ENCODE measurements around the gene DLG1. TPM values are rescaled to one million over a fixed set of nuclear protein-coding genes. Genes with fewer than 3 reads are reported as not detected.

DLG1 gene
- total RNA-seq, 2 donors from 2014 or later, result 115 to 124 TPM

GRCh38 chr3:197317250-197317963 lies 19.0 kb upstream of the DLG1 start:
- no peak for DNase-seq
- Histone ChIP-seq H3K4me1 (no peaks in the 10 kb centered on the region), H3K9me3 (no peaks in the 10 kb centered on the region), H3K4me3 (no peak overlapping the region), H3K27ac (no peak overlapping the region), H3K9ac (ENCODE audit: low read depth in 2 of 2, low read length in 2 of 2) (no peak overlapping the region), H3K36me3 (no peaks in the 10 kb centered on the region), H3K27me3 (no peaks in the 10 kb centered on the region)
- TF ChIP-seq, protein P1, sequence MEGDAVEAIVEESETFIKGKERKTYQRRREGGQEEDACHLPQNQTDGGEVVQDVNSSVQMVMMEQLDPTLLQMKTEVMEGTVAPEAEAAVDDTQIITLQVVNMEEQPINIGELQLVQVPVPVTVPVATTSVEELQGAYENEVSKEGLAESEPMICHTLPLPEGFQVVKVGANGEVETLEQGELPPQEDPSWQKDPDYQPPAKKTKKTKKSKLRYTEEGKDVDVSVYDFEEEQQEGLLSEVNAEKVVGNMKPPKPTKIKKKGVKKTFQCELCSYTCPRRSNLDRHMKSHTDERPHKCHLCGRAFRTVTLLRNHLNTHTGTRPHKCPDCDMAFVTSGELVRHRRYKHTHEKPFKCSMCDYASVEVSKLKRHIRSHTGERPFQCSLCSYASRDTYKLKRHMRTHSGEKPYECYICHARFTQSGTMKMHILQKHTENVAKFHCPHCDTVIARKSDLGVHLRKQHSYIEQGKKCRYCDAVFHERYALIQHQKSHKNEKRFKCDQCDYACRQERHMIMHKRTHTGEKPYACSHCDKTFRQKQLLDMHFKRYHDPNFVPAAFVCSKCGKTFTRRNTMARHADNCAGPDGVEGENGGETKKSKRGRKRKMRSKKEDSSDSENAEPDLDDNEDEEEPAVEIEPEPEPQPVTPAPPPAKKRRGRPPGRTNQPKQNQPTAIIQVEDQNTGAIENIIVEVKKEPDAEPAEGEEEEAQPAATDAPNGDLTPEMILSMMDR (IDR thresholded peaks at IDR 0.05), result no peak
- intact Hi-C loops (cut with DNase I), result no loop called here

DNA sequence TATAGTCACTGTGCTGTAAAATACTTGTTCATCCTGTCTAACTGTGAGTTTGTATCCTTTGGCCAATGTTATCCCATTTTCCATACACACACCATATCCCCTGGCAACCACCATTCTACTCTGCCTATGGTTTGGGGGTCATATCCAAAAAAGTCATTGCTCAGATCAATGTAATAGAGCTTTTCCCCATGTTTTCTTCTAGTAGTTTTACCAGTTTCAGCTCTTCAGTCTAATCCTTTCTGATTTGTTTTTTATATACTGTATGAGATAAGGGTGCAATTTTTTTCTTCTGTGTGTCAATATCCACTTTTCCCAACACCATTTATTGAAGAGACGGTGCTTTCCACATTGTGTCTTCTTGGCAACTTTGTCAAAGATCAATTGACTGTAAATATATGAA lies 14.0 kb upstream of the DLG1 start:
- Histone ChIP-seq H3K27ac (no peak overlapping the region), H3K27me3 (no peaks in the 10 kb centered on the region), H3K9me3 (no peaks in the 10 kb centered on the region), H3K36me3 (no peaks in the 10 kb centered on the region), H3K9ac (ENCODE audit: low read depth in 2 of 2, low read length in 2 of 2) (no peak overlapping the region), H3K4me3 (no peak overlapping the region), H3K4me1 (no peaks in the 10 kb centered on the region)
- intact Hi-C loops (cut with DNase I), result no loop called here
- TF ChIP-seq, protein P1 (IDR thresholded peaks at IDR 0.05), result no peak
- DNase-seq, result no peak

DNA sequence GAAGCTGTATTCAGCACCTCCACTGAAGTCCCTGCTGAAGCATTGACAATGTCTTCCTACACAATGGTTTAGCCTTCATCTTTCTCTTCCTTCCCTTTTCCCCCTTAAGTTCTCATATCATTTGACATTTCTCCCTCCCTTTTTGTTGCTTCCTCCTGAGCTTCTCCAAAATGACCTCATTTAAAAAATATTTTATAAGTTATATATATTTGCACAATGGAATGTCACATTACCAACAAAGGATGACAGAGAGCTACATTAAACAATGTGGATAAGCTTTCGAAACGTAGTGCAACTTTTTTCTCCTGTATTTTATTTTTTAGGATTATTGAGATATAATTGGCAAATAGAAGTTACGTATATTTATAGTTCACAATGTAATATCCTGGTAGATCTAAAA lies 13.2 kb upstream of the DLG1 start:
- intact Hi-C loops (cut with DNase I), result no loop called here
- H3K4me1 ChIP-seq, result no peaks in the 10 kb centered on the region
- no peak for DNase-seq
- no peak overlapping the region for H3K4me3 ChIP-seq
- no peak overlapping the region for H3K9ac ChIP-seq (ENCODE audit: low read depth in 2 of 2, low read length in 2 of 2)
- no peaks in the 10 kb centered on the region for H3K9me3 ChIP-seq
- H3K27ac ChIP-seq, result no peak overlapping the region
- no peaks in the 10 kb centered on the region for H3K27me3 ChIP-seq
- H3K36me3 ChIP-seq, result no peaks in the 10 kb centered on the region
- TF ChIP-seq, protein P1 (IDR thresholded peaks at IDR 0.05), result no peak

GRCh38 chr3:197309528-197310361 lies 11.3 kb upstream of the DLG1 start:
- H3K4me3 ChIP-seq, result no peak overlapping the region
- no peaks in the 10 kb centered on the region for H3K36me3 ChIP-seq
- intact Hi-C loops (cut with DNase I), result no loop called here
- no peak overlapping the region for H3K9ac ChIP-seq (ENCODE audit: low read depth in 2 of 2, low read length in 2 of 2)
- no peak overlapping the region for H3K27ac ChIP-seq
- no peaks in the 10 kb centered on the region for H3K27me3 ChIP-seq
- no peak for DNase-seq
- H3K9me3 ChIP-seq, result no peaks in the 10 kb centered on the region
- no peaks in the 10 kb centered on the region for H3K4me1 ChIP-seq
- TF ChIP-seq, protein P1 (IDR thresholded peaks at IDR 0.05), result no peak

GRCh38 chr3:197308591-197308990 lies 10.2 kb upstream of the DLG1 start:
- intact Hi-C loops (cut with DNase I), result no loop called here
- no peaks in the 10 kb centered on the region for H3K9me3 ChIP-seq
- TF ChIP-seq, protein P1 (IDR thresholded peaks at IDR 0.05), result no peak
- no peak overlapping the region for H3K27ac ChIP-seq
- H3K4me3 ChIP-seq, result no peak overlapping the region
- H3K9ac ChIP-seq (ENCODE audit: low read depth in 2 of 2, low read length in 2 of 2), result no peak overlapping the region
- H3K4me1 ChIP-seq, result no peaks in the 10 kb centered on the region
- H3K36me3 ChIP-seq, result no peaks in the 10 kb centered on the region
- no peaks in the 10 kb centered on the region for H3K27me3 ChIP-seq
- no peak for DNase-seq
